Measurements from ENCODE around the gene LSAMP.

Gene LSAMP

DNA sequence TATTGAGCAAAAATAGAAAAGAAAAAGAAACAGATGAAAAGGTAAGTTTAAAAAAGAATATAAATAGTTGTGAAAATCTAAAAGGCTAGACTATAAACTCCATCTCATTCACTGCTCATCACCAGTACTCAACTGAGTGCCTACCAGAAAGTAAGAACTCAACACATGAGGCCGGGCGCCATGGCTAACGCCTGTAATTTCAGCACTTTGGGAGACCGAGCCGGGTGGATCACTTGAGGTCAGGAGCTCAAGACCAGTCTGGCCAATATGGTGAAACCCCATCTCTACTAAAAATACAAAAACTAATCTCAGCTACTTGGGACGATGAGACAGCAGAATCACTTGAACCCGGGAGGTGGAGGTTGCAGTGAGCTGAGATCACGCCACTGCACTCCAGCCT is 19.3 kb downstream of the LSAMP start:
- TF ChIP-seq ZSCAN30 (tag by site-specific recombination; IDR thresholded peaks at IDR 0.05) (no peak), IKZF3 (tag by site-specific recombination; IDR thresholded peaks at IDR 0.05) (no peak), ZNF366 (tag by site-specific recombination; conservative IDR thresholded peaks at IDR 0.05) (no peak), ZFHX2 (tag by site-specific recombination; conservative IDR thresholded peaks at IDR 0.05) (no peak), EGR2 (tag by site-specific recombination; IDR thresholded peaks at IDR 0.05; ENCODE audit: low read depth) (no peak), KLF17 (tag by site-specific recombination; IDR thresholded peaks at IDR 0.05) (no peak), OVOL3 (tag by site-specific recombination; IDR thresholded peaks at IDR 0.05) (no peak), ZNF558 (tag by site-specific recombination; IDR thresholded peaks at IDR 0.05) (no peak), HOXC10 (CRISPR knock-in tag; IDR thresholded peaks at IDR 0.05) (no peak), ZBTB11 (tag by site-specific recombination; conservative IDR thresholded peaks at IDR 0.05; ENCODE audit: low read depth) (no peak), ZBTB21 (tag by site-specific recombination; IDR thresholded peaks at IDR 0.05) (no peak), ZNF548 (tag by site-specific recombination; IDR thresholded peaks at IDR 0.05) (no peak), YY2 (tag by site-specific recombination; IDR thresholded peaks at IDR 0.05) (no peak), ZBTB44 (tag by site-specific recombination; IDR thresholded peaks at IDR 0.05) (no peak)
- Histone ChIP-seq H3K27ac (ENCODE audit: extremely low read depth, low read depth, low read length) (no peak overlapping the region), H3K4me3 (ENCODE audit: low read depth, low read length) (no peak overlapping the region), H3K9me3 (ENCODE audit: control insufficient read depth, insufficient read depth, low read depth, low read length) (no peaks in the 10 kb centered on the region), H3K4me1 (ENCODE audit: control insufficient read depth, insufficient read depth, low read length) (no peaks in the 10 kb centered on the region), H3K36me3 (ENCODE audit: control insufficient read depth in 2 of 2, insufficient read depth in 1 of 2, low read length in 2 of 2) (no peaks in the 10 kb centered on the region)
- ChIA-PET CTCF (no interaction called here), POLR2A (no interaction called here)

GRCh38 chr3:116425126-116425525 is 20.2 kb downstream of the LSAMP start:
- no peaks in the 10 kb centered on the region for H3K4me1 ChIP-seq (ENCODE audit: control insufficient read depth, insufficient read depth, low read length)
- no peaks in the 10 kb centered on the region for H3K36me3 ChIP-seq (ENCODE audit: control insufficient read depth in 2 of 2, insufficient read depth in 1 of 2, low read length in 2 of 2)
- ChIA-PET POLR2A (no interaction called here), CTCF (no interaction called here)
- H3K27ac ChIP-seq (ENCODE audit: extremely low read depth, low read depth, low read length): no peak overlapping the region
- TF ChIP-seq ZNF501 (tag by site-specific recombination; IDR thresholded peaks at IDR 0.05) (no peak), ZNF24 (tag by site-specific recombination; IDR thresholded peaks at IDR 0.05) (no peak), GLI2 (tag by site-specific recombination; IDR thresholded peaks at IDR 0.05; ENCODE audit: borderline replicate concordance, low read depth) (no peak), KLF9 (tag by site-specific recombination; IDR thresholded peaks at IDR 0.05; ENCODE audit: low read depth) (no peak), ZNF549 (tag by site-specific recombination; IDR thresholded peaks at IDR 0.05) (no peak), ZNF843 (tag by site-specific recombination; IDR thresholded peaks at IDR 0.05) (no peak), ZNF621 (tag by site-specific recombination; IDR thresholded peaks at IDR 0.05) (no peak)
- TF ChIP-seq, protein P1, sequence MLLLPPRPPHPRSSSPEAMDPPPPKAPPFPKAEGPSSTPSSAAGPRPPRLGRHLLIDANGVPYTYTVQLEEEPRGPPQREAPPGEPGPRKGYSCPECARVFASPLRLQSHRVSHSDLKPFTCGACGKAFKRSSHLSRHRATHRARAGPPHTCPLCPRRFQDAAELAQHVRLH (tag by site-specific recombination; IDR thresholded peaks at IDR 0.05): no peak
- TF ChIP-seq, protein P2, sequence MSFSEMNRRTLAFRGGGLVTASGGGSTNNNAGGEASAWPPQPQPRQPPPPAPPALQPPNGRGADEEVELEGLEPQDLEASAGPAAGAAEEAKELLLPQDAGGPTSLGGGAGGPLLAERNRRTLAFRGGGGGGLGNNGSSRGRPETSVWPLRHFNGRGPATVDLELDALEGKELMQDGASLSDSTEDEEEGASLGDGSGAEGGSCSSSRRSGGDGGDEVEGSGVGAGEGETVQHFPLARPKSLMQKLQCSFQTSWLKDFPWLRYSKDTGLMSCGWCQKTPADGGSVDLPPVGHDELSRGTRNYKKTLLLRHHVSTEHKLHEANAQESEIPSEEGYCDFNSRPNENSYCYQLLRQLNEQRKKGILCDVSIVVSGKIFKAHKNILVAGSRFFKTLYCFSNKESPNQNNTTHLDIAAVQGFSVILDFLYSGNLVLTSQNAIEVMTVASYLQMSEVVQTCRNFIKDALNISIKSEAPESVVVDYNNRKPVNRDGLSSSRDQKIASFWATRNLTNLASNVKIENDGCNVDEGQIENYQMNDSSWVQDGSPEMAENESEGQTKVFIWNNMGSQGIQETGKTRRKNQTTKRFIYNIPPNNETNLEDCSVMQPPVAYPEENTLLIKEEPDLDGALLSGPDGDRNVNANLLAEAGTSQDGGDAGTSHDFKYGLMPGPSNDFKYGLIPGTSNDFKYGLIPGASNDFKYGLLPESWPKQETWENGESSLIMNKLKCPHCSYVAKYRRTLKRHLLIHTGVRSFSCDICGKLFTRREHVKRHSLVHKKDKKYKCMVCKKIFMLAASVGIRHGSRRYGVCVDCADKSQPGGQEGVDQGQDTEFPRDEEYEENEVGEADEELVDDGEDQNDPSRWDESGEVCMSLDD (tag by site-specific recombination; IDR thresholded peaks at IDR 0.05): no peak
- no peaks in the 10 kb centered on the region for H3K9me3 ChIP-seq (ENCODE audit: control insufficient read depth, insufficient read depth, low read depth, low read length)
- no peak overlapping the region for H3K4me3 ChIP-seq (ENCODE audit: low read depth, low read length)
